Erythroblast (primary cell): ENCODE results near the gene STON1.

ENCODE experiments used
- GATA1 ChIP-seq: IDR thresholded peaks from 2 replicates; pipeline ENCODE4 v1.6.1; 2011; ENCODE audit warnings: low read depth, mild to moderate bottlenecking, control low read depth, low read length, moderate library complexity
- POLR2A ChIP-seq: IDR thresholded peaks from 2 replicates; pipeline ENCODE4 v1.6.1; 2011; ENCODE audit warnings: mild to moderate bottlenecking, low read length

DNA sequence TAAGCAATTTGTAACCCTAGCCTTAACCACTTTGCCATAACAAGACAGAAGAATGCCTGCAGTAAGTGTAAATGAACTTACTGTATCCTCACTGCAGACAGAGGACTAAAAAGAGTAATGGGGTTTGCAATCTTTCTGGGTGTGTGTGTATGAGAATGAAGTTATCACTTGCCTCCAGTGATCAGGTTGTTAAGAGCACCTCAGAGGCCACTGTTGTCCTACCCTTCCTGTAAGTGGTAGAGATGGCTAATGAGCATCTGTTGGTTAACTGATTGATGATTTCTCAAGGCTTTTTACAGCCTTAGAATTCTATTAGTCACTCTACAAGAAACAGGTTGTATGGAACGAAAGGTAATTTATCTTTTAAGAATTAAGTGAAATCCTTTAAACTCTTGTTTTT is 60.1 kb downstream of the STON1 start:
- TF ChIP-seq POLR2A (no peak), GATA1 (no peak)
